ELR (cell line): Measurements from ENCODE around the gene MPHOSPH9.
A peak's percentile ranks its signal among the peaks of the same experiment; 100 is the strongest.
"Not testable (repeated sequence)": the region's sequence is repeated elsewhere in the genome, so short reads cannot be mapped to it uniquely, and the experiment has no call there.

Source experiments
- DNase-seq: peaks from one replicate; pipeline ENCODE4 v3.0.0-alpha.2; 2015; ENCODE audit warnings: low read depth

Gene MPHOSPH9

GRCh38 chr12:123227581-123228258 lies 5.2 kb downstream of the MPHOSPH9 start:
- no peak for DNase-seq

GRCh38 chr12:123225443-123225842 lies 7.5 kb downstream of the MPHOSPH9 start:
- no peak for DNase-seq

- DNase-seq = no peak
Measured at GRCh38 chr12:123223241-123223668, 9.7 kb downstream of the MPHOSPH9 start.

GRCh38 chr12:123207815-123208214 lies 25.1 kb downstream of the MPHOSPH9 start:
- DNase-seq = not testable (repeated sequence)

GRCh38 chr12:123206794-123207193 lies 26.1 kb downstream of the MPHOSPH9 start:
- not testable (repeated sequence) for DNase-seq

GRCh38 chr12:123200414-123200813 lies 32.5 kb downstream of the MPHOSPH9 start:
- no peak for DNase-seq

GRCh38 chr12:123199936-123200335 lies 33.0 kb downstream of the MPHOSPH9 start:
- no peak for DNase-seq

- DNase-seq = no peak
Measured at GRCh38 chr12:123187637-123188036, 45.3 kb downstream of the MPHOSPH9 start.

GRCh38 chr12:123180171-123180570 lies 52.8 kb downstream of the MPHOSPH9 start:
- DNase-seq = no peak

GRCh38 chr12:123171967-123172366 lies 61.0 kb downstream of the MPHOSPH9 start:
- no peak for DNase-seq

- DNase-seq = no peak
Measured at GRCh38 chr12:123167329-123167728, 65.6 kb downstream of the MPHOSPH9 start.

- DNase-seq = no peak
Measured at GRCh38 chr12:123165537-123165936, 67.4 kb downstream of the MPHOSPH9 start.

GRCh38 chr12:123164710-123165261 lies 68.2 kb downstream of the MPHOSPH9 start:
- no peak for DNase-seq

- no peak for DNase-seq
Measured at GRCh38 chr12:123164222-123164621, 68.7 kb downstream of the MPHOSPH9 start.

GRCh38 chr12:123163227-123163626 lies 69.7 kb downstream of the MPHOSPH9 start:
- DNase-seq = no peak

- DNase-seq = no peak
Measured at GRCh38 chr12:123160801-123161487, 72.0 kb downstream of the MPHOSPH9 start.

GRCh38 chr12:123153906-123154305 lies 79.0 kb downstream of the MPHOSPH9 start:
- no peak for DNase-seq

GRCh38 chr12:123152833-123153232 lies 80.1 kb downstream of the MPHOSPH9 start:
- no peak for DNase-seq

GRCh38 chr12:123151457-123152454 lies 81.2 kb downstream of the MPHOSPH9 start:
- DNase-seq = peak; percentile 41

- DNase-seq = peak; percentile 80
Measured at GRCh38 chr12:123150744-123151456, 82.0 kb downstream of the MPHOSPH9 start, which contains the start of gene PITPNM2. TSS of gene PITPNM2 (minus strand) at chr12:123151090. CDS start at chr12:123034590, 116,500 bp downstream.

- peak; percentile 51 for DNase-seq
Measured at GRCh38 chr12:123150275-123150743, 82.6 kb downstream of the MPHOSPH9 start.
